ENCODE data around the gene ANKRD2. TPM values are rescaled to one million over a fixed set of nuclear protein-coding genes. Genes with fewer than 3 reads are reported as not detected.

Gene ANKRD2
- total and polyA plus RNA-seq, 2 donors (not counting 3 experiments of a cell fraction or from before 2014, with no cell fraction given), result 1.6 to 1.8 TPM

GRCh38 chr10:97593421-97593820 is 20.8 kb downstream of the ANKRD2 start:
- no peaks in the 10 kb centered on the region for H3K9me1 ChIP-seq (replicated peaks; ENCODE audit: control insufficient read depth, extremely low read depth, insufficient read depth, low read length)
- DNase-seq (ENCODE audit: low read depth, low spot score) (no peak), FAIRE-seq (no peak)
- H3K4me2 ChIP-seq (ENCODE audit: insufficient read depth, low read length), result no peak overlapping the region
- no peak overlapping the region for H3K9ac ChIP-seq (replicated peaks; ENCODE audit: extremely low read depth, insufficient read depth, low read length)
- CTCF ChIA-PET, result interaction anchor here (3.1 kb wide), 1 partner anchor 18 kb away, joined by 16 read pairs; no protein-coding TSS in a partner anchor
- BruUV-seq (replicated peaks), result no TSS peak
- H3K27me3 ChIP-seq (ENCODE audit: control insufficient read depth in 2 of 2, insufficient read depth in 2 of 2, low read length in 2 of 2), result no peaks in the 10 kb centered on the region
- H2AFZ ChIP-seq (ENCODE audit: low read depth, low read length), result no peak overlapping the region
- TF ChIP-seq POLR2A (IDR thresholded peaks at IDR 0.05; ENCODE audit: low read depth, low read length), result no peak
- no peak for TF ChIP-seq CTCF (IDR thresholded peaks at IDR 0.05; ENCODE audit: extremely low read depth in 1 of 2, insufficient read depth in 1 of 2, low read depth in 1 of 2, low read length in 2 of 2)
- TF ChIP-seq POLR2AphosphoS5 (IDR thresholded peaks at IDR 0.05; ENCODE audit: insufficient read depth, low read depth, low read length), result no peak
- TF ChIP-seq GATA2 (IDR thresholded peaks at IDR 0.05; ENCODE audit: insufficient read depth, insufficient read length, low read depth, low read length), result no peak
- TF ChIP-seq JUN (IDR thresholded peaks at IDR 0.05; ENCODE audit: borderline replicate concordance, insufficient read depth, insufficient read length, low read depth), result no peak
- no peak for TF ChIP-seq FOS (IDR thresholded peaks at IDR 0.05; ENCODE audit: borderline replicate concordance, insufficient read depth, low read length)
- no peak for TF ChIP-seq MYC (IDR thresholded peaks at IDR 0.05; ENCODE audit: low read depth, low read length)
- TF ChIP-seq EZH2 (IDR thresholded peaks at IDR 0.05; ENCODE audit: borderline replicate concordance, low read depth, low read length, severe bottlenecking), result no peak
- TF ChIP-seq, protein P1, sequence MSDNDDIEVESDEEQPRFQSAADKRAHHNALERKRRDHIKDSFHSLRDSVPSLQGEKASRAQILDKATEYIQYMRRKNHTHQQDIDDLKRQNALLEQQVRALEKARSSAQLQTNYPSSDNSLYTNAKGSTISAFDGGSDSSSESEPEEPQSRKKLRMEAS (IDR thresholded peaks at IDR 0.05; ENCODE audit: insufficient read depth, insufficient read length), result no peak
- peaks cover 25% of the 10 kb centered on the region for H3K4me1 ChIP-seq (ENCODE audit: control insufficient read depth, extremely low read depth, insufficient read depth, low read length)
- no peaks in the 10 kb centered on the region for H3K9me3 ChIP-seq (replicated peaks; ENCODE audit: control insufficient read depth, insufficient read depth, low read length)
- H3K36me3 ChIP-seq (ENCODE audit: control insufficient read depth in 2 of 2, extremely low read depth in 1 of 2, insufficient read depth in 2 of 2, low read length in 2 of 2), result no peaks in the 10 kb centered on the region
- intact Hi-C loops (cut with micrococcal nuclease), result no loop called here
- no peak overlapping the region for H3K27ac ChIP-seq (ENCODE audit: insufficient read depth, low read depth, low read length)
- no peaks in the 10 kb centered on the region for H4K20me1 ChIP-seq (replicated peaks; ENCODE audit: control insufficient read depth, extremely low read depth, insufficient read depth, low read length)
- dilution Hi-C loops (cut with MboI; ENCODE audit: extremely low pct_ligation_motif_present, low sequenced_read_pairs), result no loop called here
- H3K79me2 ChIP-seq (ENCODE audit: control insufficient read depth, insufficient read depth, low read length), result no peaks in the 10 kb centered on the region
- H3K4me3 ChIP-seq (replicated peaks in 1 of 3; ENCODE audit: insufficient read depth in 1 of 3, low read depth in 1 of 3, low read length in 3 of 3), result no peak overlapping the region
- POLR2A ChIA-PET, result no interaction called here

Data from endothelial cell of umbilical vein (primary cell).